Stomach (tissue), 4 donors: ENCODE measurements around the gene BCL2.

Experiments used
- CTCF ChIP-seq, 7 experiments: fragments of 450-650 bp in 4 of 7; fragments of 200-600 bp in 3 of 7; sonication (generic) in 3 of 7; IDR thresholded peaks; one replicate each; pipeline ENCODE4 v1.5.1; 2016 to 2019; ENCODE audit warnings: antibody characterized with exemption in 7 of 7, control low read depth in 2 of 7, mild to moderate bottlenecking in 1 of 7
- EP300 ChIP-seq: sonication (generic); formaldehyde crosslinking; IDR thresholded peaks from one replicate; pipeline ENCODE4 v1.6.1; 2017; ENCODE audit warnings: antibody characterized with exemption
- POLR2AphosphoS5 ChIP-seq, 3 donors: sonication (generic); formaldehyde crosslinking; IDR thresholded peaks; one replicate each; pipeline ENCODE4 v1.6.1; 2016; ENCODE audit warnings: antibody characterized with exemption in 3 of 3

GRCh38 chr18:63187223-63187574 lies 132.4 kb downstream of the BCL2 start:
- TF ChIP-seq CTCF (IDR thresholded peaks at IDR 0.05) (no peak), POLR2AphosphoS5 (IDR thresholded peaks at IDR 0.05) (no peak), EP300 (no peak)
